OCI-LY3 (cell line): Measurements from ENCODE around the gene C11orf68.

Experiments
- H2AFZ ChIP-seq: fragments of 200-600, 300-600 bp; shearing (Covaris generic); 2 replicates; pipeline ENCODE4 v1.6.0; 2014; ENCODE audit warnings: antibody characterized with exemption, low read depth, low read length
- H3K27ac ChIP-seq: fragments of 200-600, 300-600 bp; sonication (generic); 2 replicates; pipeline ENCODE4 v1.5.1; 2014; ENCODE audit warnings: mild to moderate bottlenecking, low read length, moderate library complexity, mixed read lengths
- H3K27me3 ChIP-seq: fragments of 200-600, 300-600 bp; sonication (generic); 2 replicates; pipeline ENCODE4 v1.6.1; 2014; ENCODE audit warnings: low read depth, low read length, mixed read lengths
- H3K36me3 ChIP-seq: fragments of 200-600, 300-600 bp; sonication (generic); replicated peaks from 2 replicates; pipeline ENCODE3; 2014; ENCODE audit warnings: low read depth, low read length, mixed read lengths
- H3K4me1 ChIP-seq: fragments of 300-600, 200-600 bp; sonication (generic); 2 replicates; pipeline ENCODE4 v1.6.1; 2014; ENCODE audit warnings: low read length, mixed read lengths
- H3K4me2 ChIP-seq: fragments of 200-600, 300-600 bp; sonication (generic); 2 replicates; pipeline ENCODE4 v1.6.1; 2014; ENCODE audit warnings: low read length, mixed read lengths
- H3K4me3 ChIP-seq: fragments of 300-600, 200-600 bp; sonication (generic); 2 replicates; pipeline ENCODE4 v1.5.1; 2014; ENCODE audit warnings: antibody characterized with exemption, mild to moderate bottlenecking, low read length, moderate library complexity
- H3K79me2 ChIP-seq: fragments of 300-600, 200-600 bp; shearing (Covaris generic); 2 replicates; pipeline ENCODE4 v1.6.1; 2014; ENCODE audit warnings: mild to moderate bottlenecking, low read length, mixed read lengths
- H3K9ac ChIP-seq: fragments of 300-600, 200-600 bp; shearing (Covaris generic); 2 replicates; pipeline ENCODE4 v1.6.0; 2014; ENCODE audit warnings: mild to moderate bottlenecking, low read length, moderate library complexity
- H3K9me3 ChIP-seq: fragments of 200-600, 300-600 bp; shearing (Covaris generic); 2 replicates; pipeline ENCODE4 v1.6.1; 2014; ENCODE audit warnings: low read length, mixed read lengths; ENCODE audit not compliant: insufficient read depth
- H4K20me1 ChIP-seq: fragments of 200-600, 300-600 bp; sonication (generic); 2 replicates; pipeline ENCODE4 v1.6.1; 2016; ENCODE audit warnings: low read length, mixed read lengths; ENCODE audit not compliant: insufficient read depth
- CTCF ChIP-seq: fragments of 200-600, 300-600 bp; sonication (generic); IDR thresholded peaks from 2 replicates; pipeline ENCODE4 v1.5.1; 2014; ENCODE audit warnings: antibody characterized with exemption, low read length, low read depth
- EZH2phosphoT487 ChIP-seq: fragments of 200-600 bp; shearing (Covaris generic); IDR thresholded peaks from 2 replicates; pipeline ENCODE4 v1.6.1; 2018; ENCODE audit warnings: antibody characterized with exemption, mixed run types, low read depth

C11orf68 gene

GRCh38 chr11:65868076-65868667, 50.7 kb downstream of the C11orf68 start:
- no peak overlapping the region for H2AFZ ChIP-seq
- peaks cover 48% of the 10 kb centered on the region for H3K36me3 ChIP-seq
- no peak overlapping the region for H3K4me3 ChIP-seq
- no peaks in the 10 kb centered on the region for H3K27me3 ChIP-seq
- no peaks in the 10 kb centered on the region; the same call in 1 of the 2 replicates for H4K20me1 ChIP-seq
- no peak overlapping the region for H3K9ac ChIP-seq
- no peaks in the 10 kb centered on the region for H3K9me3 ChIP-seq
- TF ChIP-seq EZH2phosphoT487 = no peak
- no peak for TF ChIP-seq CTCF
- H3K4me2 ChIP-seq = no peak overlapping the region
- H3K4me1 ChIP-seq = peaks cover 3% of the 10 kb centered on the region
- no peaks in the 10 kb centered on the region for H3K79me2 ChIP-seq
- no peak overlapping the region for H3K27ac ChIP-seq

- Histone ChIP-seq H2AFZ (no peak overlapping the region), H3K27ac (no peak overlapping the region), H3K4me2 (no peak overlapping the region), H3K4me1 (no peaks in the 10 kb centered on the region), H3K4me3 (no peak overlapping the region), H4K20me1 (no peaks in the 10 kb centered on the region; the same call in 1 of the 2 replicates), H3K9ac (no peak overlapping the region), H3K27me3 (no peaks in the 10 kb centered on the region), H3K79me2 (peaks cover under 1% of the 10 kb centered on the region; the same call in 1 of the 2 replicates), H3K9me3 (no peaks in the 10 kb centered on the region), H3K36me3 (peaks cover 55% of the 10 kb centered on the region)
- no peak for TF ChIP-seq CTCF
- no peak for TF ChIP-seq EZH2phosphoT487
These were observed 51.4 kb downstream of the C11orf68 start for GRCh38 chr11:65867284-65868071.
